Stimulated activated naive B cell treated with anti-CD40 and anti-IgM and Interleukin-4, amounts not matched to agents 10 μg/mL and 1 μg/mL and 100 μg/mL, for 72 hours (primary cell): ENCODE data around the gene DDIAS.

ENCODE experiments used
- ATAC-seq, 2 donors: fragments of 150-1000 bp; cut with Tn5 transposase; replicated peaks; 2 replicates each; pipeline ENCODE4 v1.10.0; 2021; ENCODE audit warnings: moderate library complexity in 1 of 2
- DNase-seq: peaks from one replicate; pipeline ENCODE4 v3.0.0; 2021
- H3K27ac Mint-ChIP-seq: one replicate; pipeline ENCODE4 v1.8.0; 2022; ENCODE audit warnings: mild to moderate bottlenecking, mixed read lengths
- H3K27me3 Mint-ChIP-seq, 2 donors: one replicate each; pipeline ENCODE4 v1.8.0; 2022; ENCODE audit warnings: mixed read lengths in 2 of 2
- H3K36me3 Mint-ChIP-seq, 2 donors: one replicate each; pipeline ENCODE4 v1.8.0; 2022; ENCODE audit warnings: mixed read lengths in 2 of 2, mild to moderate bottlenecking in 1 of 2
- H3K4me1 Mint-ChIP-seq, 2 donors: one replicate each; pipeline ENCODE4 v1.8.0; 2022; ENCODE audit warnings: mixed read lengths in 2 of 2, mild to moderate bottlenecking in 1 of 2
- H3K4me3 Mint-ChIP-seq, 2 donors: one replicate each; pipeline ENCODE4 v1.8.0; 2022; ENCODE audit warnings: mild to moderate bottlenecking in 2 of 2, mixed read lengths in 2 of 2, moderate library complexity in 1 of 2
- H3K9me3 Mint-ChIP-seq, 2 donors: one replicate each; pipeline ENCODE4 v1.8.0; 2022; ENCODE audit warnings: mixed read lengths in 2 of 2, mild to moderate bottlenecking in 1 of 2

The DDIAS gene

GRCh38 chr11:82976786-82977185, 75.2 kb downstream of the DDIAS start:
- ATAC-seq = peak; percentile 69 to 78
- peaks cover 0 to 5% of the 10 kb centered on the region in 2 donors for H3K9me3 Mint-ChIP-seq
- H3K36me3 Mint-ChIP-seq = peaks cover 29 to 41% of the 10 kb centered on the region in 2 donors
- peak overlapping the region in 1 of 2 donors; percentile 57 for H3K4me3 Mint-ChIP-seq
- peaks cover 34 to 87% of the 10 kb centered on the region in 2 donors for H3K4me1 Mint-ChIP-seq
- no peaks in the 10 kb centered on the region for H3K27me3 Mint-ChIP-seq
- no peak for DNase-seq
- H3K27ac Mint-ChIP-seq = no peak overlapping the region

GRCh38 chr11:82978422-82979099, 77.0 kb downstream of the DDIAS start:
- DNase-seq (no peak), ATAC-seq (peak; percentile 70 to 79)
- Mint-ChIP-seq H3K27me3 (no peaks in the 10 kb centered on the region), H3K9me3 (peaks cover 0 to 5% of the 10 kb centered on the region in 2 donors), H3K36me3 (peaks cover 41 to 54% of the 10 kb centered on the region in 2 donors), H3K4me3 (peak overlapping the region; percentile 29 to 39), H3K4me1 (peaks cover 33 to 77% of the 10 kb centered on the region in 2 donors), H3K27ac (peak overlapping the region; percentile 79)

- Mint-ChIP-seq H3K36me3 (peaks cover 51 to 63% of the 10 kb centered on the region in 2 donors), H3K27me3 (no peaks in the 10 kb centered on the region), H3K4me1 (peaks cover 35 to 77% of the 10 kb centered on the region in 2 donors), H3K4me3 (no peak overlapping the region), H3K27ac (no peak overlapping the region), H3K9me3 (peaks cover 0 to 5% of the 10 kb centered on the region in 2 donors)
- ATAC-seq (no peak), DNase-seq (no peak)
Measured at GRCh38 chr11:82979824-82980223, 78.3 kb downstream of the DDIAS start.

GRCh38 chr11:82980292-82980691, 78.8 kb downstream of the DDIAS start:
- Mint-ChIP-seq H3K36me3 (peaks cover 52 to 64% of the 10 kb centered on the region in 2 donors), H3K4me3 (no peak overlapping the region)
- peak in 1 of 2 donors; percentile 44 for ATAC-seq

GRCh38 chr11:82980947-82981346, 79.4 kb downstream of the DDIAS start:
- H3K27ac Mint-ChIP-seq = peak overlapping the region; percentile 67
- no peak for ATAC-seq
- peaks cover 36 to 74% of the 10 kb centered on the region in 2 donors for H3K4me1 Mint-ChIP-seq
- H3K27me3 Mint-ChIP-seq = no peaks in the 10 kb centered on the region
- no peak overlapping the region for H3K4me3 Mint-ChIP-seq
- peaks cover 56 to 67% of the 10 kb centered on the region in 2 donors for H3K36me3 Mint-ChIP-seq
- H3K9me3 Mint-ChIP-seq = peaks cover 0 to 5% of the 10 kb centered on the region in 2 donors
- DNase-seq = no peak

More at GRCh38 chr11:82980292-82980691, 78.8 kb downstream of the DDIAS start:
- H3K9me3 Mint-ChIP-seq = peaks cover 0 to 5% of the 10 kb centered on the region in 2 donors
- peak overlapping the region; percentile 65 for H3K27ac Mint-ChIP-seq
- H3K4me1 Mint-ChIP-seq = peaks cover 35 to 74% of the 10 kb centered on the region in 2 donors
- no peaks in the 10 kb centered on the region for H3K27me3 Mint-ChIP-seq
- no peak for DNase-seq

- peaks cover 57 to 65% of the 10 kb centered on the region in 2 donors for H3K36me3 Mint-ChIP-seq
- no peak for ATAC-seq
- no peak overlapping the region for H3K4me3 Mint-ChIP-seq
- peaks cover 0 to 5% of the 10 kb centered on the region in 2 donors for H3K9me3 Mint-ChIP-seq
- peak overlapping the region; percentile 3 for H3K27ac Mint-ChIP-seq
- no peaks in the 10 kb centered on the region for H3K27me3 Mint-ChIP-seq
- no peak for DNase-seq
- H3K4me1 Mint-ChIP-seq = peaks cover 36 to 74% of the 10 kb centered on the region in 2 donors
Measured at GRCh38 chr11:82981852-82982251, 80.3 kb downstream of the DDIAS start.
